HepG2 (cell line): Measurements from ENCODE around the gene WIPF2. TPM values are rescaled to one million over a fixed set of nuclear protein-coding genes. Genes with fewer than 3 reads are reported as not detected.
A peak's percentile ranks its signal among the peaks of the same experiment; 100 is the strongest.

Experiments used
- CEBPB ChIP-seq: IDR thresholded peaks from 2 replicates; pipeline ENCODE4 v1.6.1; 2011; ENCODE audit warnings: low read depth, low read length, improper control_type of control experiment, borderline replicate concordance
- ERF ChIP-seq: IDR thresholded peaks from 2 replicates; pipeline ENCODE4 v1.6.1; 2018; ENCODE audit warnings: missing biosample characterization, missing genetic modification reagents
- FOXO1 ChIP-seq: sonication (generic); formaldehyde crosslinking; IDR thresholded peaks from 2 replicates; pipeline ENCODE4 v1.4.0; 2020; ENCODE audit warnings: missing genetic modification reagents
- HIVEP1 ChIP-seq: sonication (generic); formaldehyde crosslinking; IDR thresholded peaks from 2 replicates; pipeline ENCODE4 v1.4.0; 2020; ENCODE audit warnings: mild to moderate bottlenecking, missing genetic modification reagents
- KLF6 ChIP-seq: IDR thresholded peaks from 2 replicates; pipeline ENCODE4 v1.8.0; 2016; ENCODE audit warnings: missing biosample characterization, missing genetic modification reagents
- MAFF ChIP-seq: IDR thresholded peaks from 2 replicates; pipeline ENCODE4 v1.6.1; 2011; ENCODE audit warnings: low read depth, low read length, improper control_type of control experiment
- MEF2D ChIP-seq: sonication (generic); formaldehyde crosslinking; IDR thresholded peaks from 2 replicates; pipeline ENCODE4 v1.5.1; 2020; ENCODE audit warnings: mild to moderate bottlenecking, missing genetic modification reagents
- NFKBIZ ChIP-seq: IDR thresholded peaks from 2 replicates; pipeline ENCODE4 v1.6.1; 2018; ENCODE audit warnings: missing genetic modification reagents, missing compliant biosample characterization
- POLR2G ChIP-seq: fragments of 200-400 bp; formaldehyde crosslinking; IDR thresholded peaks from 2 replicates; pipeline ENCODE4 v1.6.1; 2018; ENCODE audit warnings: mild to moderate bottlenecking, low read depth, low read length, moderate library complexity
- SMC3 ChIP-seq: IDR thresholded peaks from 2 replicates; pipeline ENCODE4 v1.6.1; 2011; ENCODE audit warnings: low read length, improper control_type of control experiment
- STAT5B ChIP-seq: sonication (generic); formaldehyde crosslinking; IDR thresholded peaks from 2 replicates; pipeline ENCODE4 v1.4.0; 2020; ENCODE audit warnings: missing genetic modification reagents
- TCF12 ChIP-seq, 2 experiments: fragments of 450-650 bp in 1 of 2; sonication (generic) in 1 of 2; formaldehyde crosslinking in 1 of 2; IDR thresholded peaks; 2 replicates each; pipeline versions ENCODE4 v1.6.1 to v1.8.0; 2017 to 2022; ENCODE audit warnings: antibody characterized with exemption in 1 of 2, mild to moderate bottlenecking in 1 of 2, missing genetic modification reagents in 1 of 2, moderate library complexity in 1 of 2
- TCF7L2 ChIP-seq: IDR thresholded peaks from 2 replicates; pipeline ENCODE4 v1.6.1; 2011; ENCODE audit warnings: mild to moderate bottlenecking, low read depth, low read length, moderate library complexity
- ZNF484 ChIP-seq: sonication (generic); formaldehyde crosslinking; IDR thresholded peaks from 2 replicates; pipeline ENCODE4 v1.5.1; 2020; ENCODE audit warnings: mild to moderate bottlenecking, low read depth, missing genetic modification reagents, borderline replicate concordance
- ZNF660 ChIP-seq: sonication (generic); formaldehyde crosslinking; IDR thresholded peaks from 2 replicates; pipeline ENCODE4 v1.5.1; 2020; ENCODE audit warnings: mild to moderate bottlenecking, low read depth, missing genetic modification reagents, borderline replicate concordance
- ZNF792 ChIP-seq: IDR thresholded peaks from 2 replicates; pipeline ENCODE4 v1.6.1; 2016
- polyA plus RNA-seq, 8 experiments: library from polyadenylated mRNA; depleted of rRNA in 3 of 8; stranded (reverse) in 7 of 8; unstranded in 1 of 8; fragments of >200 nt; fragmentation: Illumina TruSeq in 4 of 8; extraction: Trizol in 4 of 8; gene quantifications; 2 replicates each; pipeline versions ENCODE4 v1.2.1 to v1.2.3, GENCODE V29; 2011 to 2016; ENCODE audit warnings: low read depth in 4 of 8, missing spikeins in 1 of 8, mixed read lengths in 1 of 8; ENCODE audit not compliant: insufficient read depth in 1 of 8
- total RNA-seq, 5 experiments: library from RNA; depleted of rRNA; stranded (reverse); fragments of >200 nt; fragmentation: Illumina TruSeq; extraction: Trizol; gene quantifications; 2 replicates each; pipeline ENCODE4 v1.2.3, GENCODE V29; 2016; ENCODE audit warnings: low read depth in 1 of 5
- TF ChIP-seq, protein P1 (sequence below): sonication (generic); formaldehyde crosslinking; IDR thresholded peaks from 2 replicates; pipeline ENCODE4 v1.4.0; 2020; ENCODE audit warnings: mild to moderate bottlenecking, low read depth, missing genetic modification reagents
- TF ChIP-seq, protein P2 (sequence below): sonication (generic); formaldehyde crosslinking; IDR thresholded peaks from 2 replicates; pipeline ENCODE4 v1.4.0; 2020; ENCODE audit warnings: missing genetic modification reagents
- TF ChIP-seq, protein P3 (sequence below): sonication (generic); formaldehyde crosslinking; IDR thresholded peaks from 2 replicates; pipeline ENCODE4 v1.8.0; 2022; ENCODE audit warnings: missing genetic modification reagents, mild to moderate bottlenecking, inconsistent platforms, borderline replicate concordance
- TF ChIP-seq, protein P4 (sequence below): sonication (generic); formaldehyde crosslinking; IDR thresholded peaks from 2 replicates; pipeline ENCODE4 v1.8.1; 2023; ENCODE audit warnings: missing genetic modification reagents, mild to moderate bottlenecking, borderline replicate concordance

Gene WIPF2
- total and polyA plus RNA-seq, 2 of the 13 experiments (the other 11 are each of a cell fraction or from before 2014, with no cell fraction given) = 7.2 to 10.8 TPM

DNA sequence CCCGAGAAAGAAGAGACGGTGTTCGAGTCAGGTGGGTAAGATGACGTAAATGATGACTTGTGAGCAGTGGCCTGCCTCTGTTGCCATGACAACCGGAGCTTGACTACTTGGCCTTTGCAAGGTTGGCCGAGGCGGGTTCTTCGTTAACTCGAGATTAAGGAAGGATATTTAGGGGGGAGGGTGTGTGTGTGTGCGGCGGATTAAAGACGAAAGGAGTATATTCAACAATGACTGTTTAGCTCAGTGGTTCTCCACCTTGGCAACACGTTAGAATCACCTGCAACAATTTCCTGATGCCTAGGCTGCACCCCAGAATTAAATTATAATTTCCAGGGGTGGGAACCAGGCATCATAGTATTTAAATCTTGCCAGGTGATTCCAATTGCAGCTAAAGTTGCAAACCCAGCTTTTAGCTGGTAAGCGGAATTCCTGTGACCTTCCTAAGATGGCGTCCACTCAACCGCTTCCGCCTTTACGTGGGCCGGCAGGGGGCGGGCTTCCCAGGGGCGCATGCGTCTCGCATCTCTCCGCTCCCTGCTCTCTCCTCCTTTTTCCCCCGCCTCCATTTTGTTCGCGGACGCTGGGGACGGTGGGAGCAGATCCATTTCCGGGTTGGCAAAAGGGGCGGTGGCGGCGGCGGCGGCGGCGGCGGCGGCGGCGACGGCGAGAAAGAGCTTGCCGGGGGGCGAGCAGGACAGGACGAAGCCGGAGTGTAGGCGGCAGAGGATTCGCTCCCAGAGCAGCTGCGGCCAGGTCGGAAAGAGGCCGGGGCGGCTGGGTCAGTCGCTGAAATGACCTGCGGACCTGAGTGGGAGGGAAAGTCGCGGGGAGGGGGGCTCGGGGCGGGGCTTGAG, at the start of gene WIPF2 (continued):
- TF ChIP-seq, protein P1, sequence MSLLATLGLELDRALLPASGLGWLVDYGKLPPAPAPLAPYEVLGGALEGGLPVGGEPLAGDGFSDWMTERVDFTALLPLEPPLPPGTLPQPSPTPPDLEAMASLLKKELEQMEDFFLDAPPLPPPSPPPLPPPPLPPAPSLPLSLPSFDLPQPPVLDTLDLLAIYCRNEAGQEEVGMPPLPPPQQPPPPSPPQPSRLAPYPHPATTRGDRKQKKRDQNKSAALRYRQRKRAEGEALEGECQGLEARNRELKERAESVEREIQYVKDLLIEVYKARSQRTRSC (CRISPR knock-in tag) = peak; percentile 85; the same call in 1 of the 2 replicates
- TF ChIP-seq MAFF (peak; percentile 20; the same call in 1 of the 2 replicates), POLR2G (peak; percentile 90), NFKBIZ (CRISPR knock-in tag) (no peak), TCF12 (IDR thresholded peaks at IDR 0.05) (no peak), TCF12 (CRISPR knock-in tag; IDR thresholded peaks at IDR 0.05) (0 out of 2 replicates have a peak, but pooled peaks have one; percentile 54), TCF7L2 (no peak), KLF6 (CRISPR knock-in tag) (peak; percentile 71; the same call in 1 of the 2 replicates), ZNF792 (CRISPR knock-in tag) (no peak), SMC3 (peak; percentile 7; the same call in 1 of the 2 replicates), MEF2D (peak; percentile 57; the same call in 1 of the 2 replicates), ERF (CRISPR knock-in tag) (peak; percentile 52), STAT5B (CRISPR knock-in tag) (no peak), ZNF484 (CRISPR knock-in tag) (no peak), FOXO1 (no peak; the same call in 1 of the 2 replicates), ZNF660 (CRISPR knock-in tag) (no peak; the same call in 1 of the 2 replicates), CEBPB (no peak), HIVEP1 (peak; percentile 44; the same call in 1 of the 2 replicates)
- TF ChIP-seq, protein P2, sequence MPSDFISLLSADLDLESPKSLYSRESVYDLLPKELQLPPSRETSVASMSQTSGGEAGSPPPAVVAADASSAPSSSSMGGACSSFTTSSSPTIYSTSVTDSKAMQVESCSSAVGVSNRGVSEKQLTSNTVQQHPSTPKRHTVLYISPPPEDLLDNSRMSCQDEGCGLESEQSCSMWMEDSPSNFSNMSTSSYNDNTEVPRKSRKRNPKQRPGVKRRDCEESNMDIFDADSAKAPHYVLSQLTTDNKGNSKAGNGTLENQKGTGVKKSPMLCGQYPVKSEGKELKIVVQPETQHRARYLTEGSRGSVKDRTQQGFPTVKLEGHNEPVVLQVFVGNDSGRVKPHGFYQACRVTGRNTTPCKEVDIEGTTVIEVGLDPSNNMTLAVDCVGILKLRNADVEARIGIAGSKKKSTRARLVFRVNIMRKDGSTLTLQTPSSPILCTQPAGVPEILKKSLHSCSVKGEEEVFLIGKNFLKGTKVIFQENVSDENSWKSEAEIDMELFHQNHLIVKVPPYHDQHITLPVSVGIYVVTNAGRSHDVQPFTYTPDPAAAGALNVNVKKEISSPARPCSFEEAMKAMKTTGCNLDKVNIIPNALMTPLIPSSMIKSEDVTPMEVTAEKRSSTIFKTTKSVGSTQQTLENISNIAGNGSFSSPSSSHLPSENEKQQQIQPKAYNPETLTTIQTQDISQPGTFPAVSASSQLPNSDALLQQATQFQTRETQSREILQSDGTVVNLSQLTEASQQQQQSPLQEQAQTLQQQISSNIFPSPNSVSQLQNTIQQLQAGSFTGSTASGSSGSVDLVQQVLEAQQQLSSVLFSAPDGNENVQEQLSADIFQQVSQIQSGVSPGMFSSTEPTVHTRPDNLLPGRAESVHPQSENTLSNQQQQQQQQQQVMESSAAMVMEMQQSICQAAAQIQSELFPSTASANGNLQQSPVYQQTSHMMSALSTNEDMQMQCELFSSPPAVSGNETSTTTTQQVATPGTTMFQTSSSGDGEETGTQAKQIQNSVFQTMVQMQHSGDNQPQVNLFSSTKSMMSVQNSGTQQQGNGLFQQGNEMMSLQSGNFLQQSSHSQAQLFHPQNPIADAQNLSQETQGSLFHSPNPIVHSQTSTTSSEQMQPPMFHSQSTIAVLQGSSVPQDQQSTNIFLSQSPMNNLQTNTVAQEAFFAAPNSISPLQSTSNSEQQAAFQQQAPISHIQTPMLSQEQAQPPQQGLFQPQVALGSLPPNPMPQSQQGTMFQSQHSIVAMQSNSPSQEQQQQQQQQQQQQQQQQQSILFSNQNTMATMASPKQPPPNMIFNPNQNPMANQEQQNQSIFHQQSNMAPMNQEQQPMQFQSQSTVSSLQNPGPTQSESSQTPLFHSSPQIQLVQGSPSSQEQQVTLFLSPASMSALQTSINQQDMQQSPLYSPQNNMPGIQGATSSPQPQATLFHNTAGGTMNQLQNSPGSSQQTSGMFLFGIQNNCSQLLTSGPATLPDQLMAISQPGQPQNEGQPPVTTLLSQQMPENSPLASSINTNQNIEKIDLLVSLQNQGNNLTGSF (CRISPR knock-in tag) = peak; percentile 33; the same call in 1 of the 2 replicates
- TF ChIP-seq, protein P3, sequence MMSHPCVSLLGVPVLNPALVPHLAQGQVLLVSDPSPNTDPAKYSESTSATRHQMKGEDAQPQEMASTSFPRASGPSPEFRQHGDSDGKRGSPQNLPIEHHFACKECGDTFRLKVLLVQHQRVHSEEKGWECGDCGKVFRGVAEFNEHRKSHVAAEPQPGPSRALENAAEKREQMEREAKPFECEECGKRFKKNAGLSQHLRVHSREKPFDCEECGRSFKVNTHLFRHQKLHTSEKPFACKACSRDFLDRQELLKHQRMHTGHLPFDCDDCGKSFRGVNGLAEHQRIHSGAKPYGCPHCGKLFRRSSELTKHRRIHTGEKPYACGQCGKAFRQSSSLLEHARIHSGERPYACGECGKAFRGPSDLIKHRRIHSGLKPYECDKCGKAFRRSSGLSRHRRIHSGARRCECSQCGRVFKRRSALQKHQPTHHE (CRISPR knock-in tag) = no peak; the same call in 1 of the 2 replicates
- TF ChIP-seq, protein P4, sequence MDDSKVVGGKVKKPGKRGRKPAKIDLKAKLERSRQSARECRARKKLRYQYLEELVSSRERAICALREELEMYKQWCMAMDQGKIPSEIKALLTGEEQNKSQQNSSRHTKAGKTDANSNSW (CRISPR knock-in tag) = no peak
